Fibroblast of peridontal ligament (primary cell): ENCODE measurements around the gene TMEM131.
"Not testable (repeated sequence)": the region's sequence is repeated elsewhere in the genome, so short reads cannot be mapped to it uniquely, and the experiment has no call there.

ENCODE experiments used
- DNase-seq: peaks from one replicate; pipeline ENCODE4 v3.0.0-alpha.2; 2010; ENCODE audit errors: extremely low read depth

TMEM131 gene

DNA sequence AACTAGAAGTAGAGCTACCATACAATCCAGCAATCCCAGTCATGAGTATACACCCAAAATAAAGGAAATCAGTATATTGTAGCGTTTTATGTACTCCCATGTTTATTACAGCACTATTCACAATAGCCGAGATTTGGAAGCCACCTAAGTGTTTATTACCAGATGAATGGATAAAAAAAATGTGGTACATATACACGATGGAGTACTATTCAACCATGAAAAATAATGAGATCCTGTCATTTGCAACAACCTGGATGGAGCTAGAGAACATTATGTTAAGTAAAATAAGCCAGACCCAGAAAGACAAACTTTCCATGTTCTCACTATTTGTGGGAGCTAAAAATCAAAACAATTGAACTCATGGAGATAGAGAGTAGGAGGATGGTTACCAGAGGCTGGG, 131.9 kb downstream of the TMEM131 start:
- DNase-seq, result no peak

DNA sequence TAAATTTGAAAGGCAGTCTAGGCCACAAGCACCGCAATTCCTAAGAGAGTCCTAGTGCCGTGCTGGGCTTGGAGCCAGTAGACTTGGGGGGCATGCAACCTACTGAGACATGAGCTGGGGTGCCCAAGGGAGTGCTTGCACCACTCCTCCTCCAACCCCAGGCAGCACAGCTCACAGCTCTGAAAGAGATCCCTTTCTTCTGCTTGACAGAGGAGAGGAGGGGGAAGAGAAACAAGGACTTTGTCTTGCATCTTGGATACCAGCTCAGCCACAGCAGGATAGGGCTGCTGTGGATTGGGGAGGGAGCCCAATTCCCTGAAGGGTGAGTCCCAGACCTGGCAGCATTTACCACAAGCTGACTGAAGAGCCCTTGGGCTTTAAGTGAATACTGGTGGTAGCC, 134.6 kb downstream of the TMEM131 start:
- no peak for DNase-seq

DNA sequence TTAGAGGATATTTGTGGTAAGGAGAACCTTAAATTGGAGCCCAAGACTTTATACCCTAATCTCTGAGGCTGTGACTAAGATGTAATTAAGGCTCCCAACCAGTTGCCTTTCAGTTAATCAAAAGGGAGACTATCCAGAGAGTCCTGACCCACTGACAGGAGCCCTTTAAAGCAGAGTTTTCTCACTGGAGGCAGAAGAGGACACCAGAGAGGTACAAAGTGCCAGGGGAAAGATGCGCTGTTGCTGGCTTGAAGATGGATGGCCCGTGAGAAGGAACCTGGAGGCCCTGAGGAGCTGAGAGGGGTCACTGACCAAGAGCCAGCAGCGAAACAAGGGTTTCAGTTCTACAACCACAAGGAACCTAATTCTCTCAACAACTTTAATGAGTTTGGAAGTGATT, 137.3 kb downstream of the TMEM131 start:
- DNase-seq, result no peak

DNA sequence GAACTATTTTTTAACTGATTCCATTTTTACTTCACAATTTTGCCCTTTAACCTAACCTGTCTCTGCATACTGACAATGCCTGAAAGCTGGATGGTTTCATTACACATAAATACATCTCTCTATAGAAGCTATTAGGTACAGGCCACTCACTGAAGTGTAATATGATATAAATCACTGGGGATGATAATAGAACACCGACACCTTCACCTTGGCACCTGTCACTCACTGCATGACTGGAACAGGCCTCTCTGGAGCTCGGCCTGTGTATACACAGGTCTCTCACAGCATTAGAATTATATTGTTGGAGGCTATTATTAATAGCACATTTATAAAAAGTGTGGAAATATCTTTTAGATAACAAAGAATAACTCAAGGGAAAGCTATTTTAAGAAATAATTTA, 138.2 kb downstream of the TMEM131 start:
- DNase-seq, result no peak

DNA sequence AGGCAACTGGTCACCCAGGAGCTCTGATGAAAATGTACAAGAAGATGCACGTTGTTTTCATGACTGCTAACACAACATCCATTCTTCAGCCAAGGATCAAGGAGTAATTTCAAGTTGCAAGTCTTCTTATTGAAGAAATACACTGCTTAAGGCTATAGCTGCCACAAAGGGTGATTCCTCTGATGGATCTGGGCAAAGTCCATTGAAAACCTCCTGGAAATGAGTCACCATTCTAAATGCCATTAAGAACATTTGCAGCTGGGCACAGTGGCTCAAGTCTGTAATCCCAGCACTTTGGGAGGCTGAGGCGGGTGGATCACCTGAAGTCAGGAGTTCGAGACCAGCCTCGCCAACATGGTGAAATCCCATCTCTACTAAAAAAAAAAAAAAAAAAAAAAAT, 142.7 kb downstream of the TMEM131 start:
- DNase-seq, result peak; percentile 29

DNA sequence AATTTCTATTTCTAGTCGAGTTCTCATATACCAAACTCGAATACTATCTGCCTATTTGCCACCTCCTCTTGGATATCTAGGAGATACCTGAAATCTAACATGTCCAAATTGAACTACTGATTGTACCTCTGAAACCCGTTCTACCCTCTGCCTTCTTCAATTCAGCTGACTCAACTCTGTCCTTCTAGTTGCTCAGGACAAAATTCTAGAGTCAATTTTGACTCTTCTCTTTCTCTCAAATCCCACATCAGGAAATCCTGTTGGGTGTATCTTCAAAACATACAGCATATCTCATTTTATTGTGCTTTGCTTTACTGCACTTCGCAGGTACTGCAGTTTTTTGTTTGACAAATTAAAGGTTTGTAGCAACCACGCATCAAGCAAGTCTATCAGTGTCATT, 144.6 kb downstream of the TMEM131 start:
- no peak for DNase-seq

DNA sequence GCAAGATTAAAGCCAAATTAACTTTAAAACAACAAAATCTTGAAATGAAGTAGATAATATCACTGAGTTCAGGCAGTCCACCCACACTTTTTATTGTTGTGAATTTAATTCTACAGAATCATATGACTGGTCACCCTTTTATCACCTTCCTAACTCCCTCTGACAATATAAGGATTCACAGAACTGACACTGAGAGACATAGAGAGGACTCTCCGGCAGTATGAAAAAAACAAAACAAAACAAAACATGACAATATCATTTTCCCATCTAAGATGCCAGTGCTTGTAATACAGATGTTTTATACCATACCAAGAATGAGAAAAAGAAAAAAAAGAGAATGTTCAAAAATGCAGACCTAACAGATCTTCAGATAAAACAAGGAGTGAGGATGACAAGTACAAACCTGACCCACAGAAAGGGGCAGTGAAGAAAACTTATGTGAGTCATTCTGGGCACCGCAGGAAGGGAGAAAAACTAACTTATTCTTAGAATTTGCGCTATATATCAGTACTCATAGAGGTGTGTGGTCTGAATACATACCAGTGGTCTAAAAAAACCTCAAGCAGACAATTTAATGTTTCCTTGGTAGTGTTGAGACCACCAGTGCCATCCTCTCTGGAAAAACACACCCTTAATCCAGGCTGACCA, 145.7 kb downstream of the TMEM131 start:
- peak; percentile 12 for DNase-seq

DNA sequence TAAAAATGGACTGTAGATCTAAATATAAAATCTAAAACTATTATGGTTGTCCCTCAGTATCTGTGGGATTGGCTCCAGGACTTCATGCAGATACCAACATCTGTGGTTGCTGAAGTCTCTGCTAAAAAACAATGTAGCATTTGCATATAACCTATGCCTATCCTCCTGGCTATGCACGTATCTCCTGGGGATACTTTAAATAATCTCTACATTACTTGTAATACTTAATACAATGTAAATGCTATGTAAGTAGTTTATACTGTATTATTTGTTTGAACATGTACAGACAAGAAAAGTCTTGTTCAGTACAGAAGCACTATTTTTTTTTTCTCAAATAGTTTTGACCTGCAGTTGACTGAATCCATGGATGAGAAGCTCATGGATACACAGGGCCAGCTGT, 147.4 kb downstream of the TMEM131 start:
- no peak for DNase-seq

DNA sequence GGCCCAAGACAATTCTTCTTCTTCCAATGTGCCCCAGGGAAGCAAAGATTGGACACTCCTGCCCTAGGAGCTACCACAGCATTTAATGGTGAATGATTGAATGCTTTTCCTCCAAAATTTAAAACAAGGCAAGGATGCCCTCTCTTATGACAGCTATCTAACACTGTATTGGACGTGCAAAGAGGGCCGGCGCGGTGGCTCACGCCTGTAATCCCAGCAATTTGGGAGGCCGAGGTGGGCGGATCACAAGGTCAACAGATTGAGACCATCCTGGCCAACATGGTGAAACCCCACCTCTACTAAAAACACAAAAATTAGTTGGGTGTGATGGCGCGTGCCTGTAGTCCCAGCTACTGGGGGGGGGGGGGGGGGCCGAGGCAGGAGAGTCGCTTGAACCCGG, 149.0 kb downstream of the TMEM131 start:
- DNase-seq, result not testable (repeated sequence)

DNA sequence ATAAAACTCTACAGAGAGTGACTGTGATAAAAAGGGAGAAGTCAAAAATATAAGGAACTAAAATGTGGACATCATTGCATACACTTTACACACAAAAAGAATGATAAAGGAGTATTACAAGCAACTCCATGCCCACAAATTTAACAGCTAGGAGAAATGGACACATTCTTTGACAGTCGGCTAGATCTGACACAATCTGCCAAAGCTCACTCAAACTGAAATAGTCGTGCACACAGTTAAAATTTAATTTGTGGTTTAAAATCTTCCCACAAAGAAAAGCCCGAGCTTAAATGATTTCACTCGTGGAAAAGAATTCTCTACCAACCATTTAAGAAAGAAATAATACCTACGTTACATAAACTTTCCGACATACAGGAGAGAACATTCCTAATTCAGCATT, 149.9 kb downstream of the TMEM131 start:
- no peak for DNase-seq

DNA sequence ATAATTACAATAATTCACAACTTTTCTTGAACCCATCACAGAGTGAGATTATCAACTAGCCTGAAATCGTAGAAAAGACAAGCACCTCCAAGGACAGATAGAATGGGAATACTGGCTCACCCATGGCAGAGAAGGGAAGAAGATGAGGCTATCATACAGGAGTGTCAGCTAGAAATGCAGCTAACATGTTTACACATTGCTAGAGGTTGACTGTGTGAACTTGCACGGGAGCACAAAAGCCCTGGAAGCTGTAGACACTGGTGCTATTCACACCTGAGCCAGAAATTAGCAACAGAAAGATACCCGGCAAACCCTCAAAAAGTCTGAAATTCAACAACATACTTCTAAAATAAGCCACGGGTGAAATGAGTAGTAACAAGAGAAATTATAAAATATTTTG, 150.6 kb downstream of the TMEM131 start:
- DNase-seq, result no peak

DNA sequence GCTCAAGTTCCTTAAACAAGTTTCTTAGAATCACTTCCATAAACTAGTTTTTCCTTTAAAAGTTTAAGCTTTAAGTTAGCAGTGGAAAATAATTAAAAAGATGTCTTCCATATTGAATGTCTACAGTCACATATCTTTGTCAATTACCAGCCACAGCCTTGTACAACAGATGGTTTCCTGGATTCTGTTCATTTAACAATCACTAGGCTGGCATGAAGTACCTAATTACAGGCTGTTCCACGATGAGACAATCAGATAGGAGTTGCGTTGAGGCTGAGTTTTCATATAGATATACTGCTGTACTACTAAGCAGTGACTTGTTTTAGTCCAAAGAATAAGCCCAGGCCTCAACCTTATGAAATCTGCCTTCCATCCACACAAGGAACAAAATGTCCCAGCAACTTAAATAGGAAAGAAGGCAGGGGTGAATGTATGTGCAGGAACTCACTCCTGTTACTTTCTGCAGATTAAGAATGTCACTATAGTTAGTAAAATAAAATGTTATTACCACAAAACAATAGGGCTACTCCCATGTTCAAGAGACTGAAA, 151.4 kb downstream of the TMEM131 start:
- peak; percentile 38 for DNase-seq

DNA sequence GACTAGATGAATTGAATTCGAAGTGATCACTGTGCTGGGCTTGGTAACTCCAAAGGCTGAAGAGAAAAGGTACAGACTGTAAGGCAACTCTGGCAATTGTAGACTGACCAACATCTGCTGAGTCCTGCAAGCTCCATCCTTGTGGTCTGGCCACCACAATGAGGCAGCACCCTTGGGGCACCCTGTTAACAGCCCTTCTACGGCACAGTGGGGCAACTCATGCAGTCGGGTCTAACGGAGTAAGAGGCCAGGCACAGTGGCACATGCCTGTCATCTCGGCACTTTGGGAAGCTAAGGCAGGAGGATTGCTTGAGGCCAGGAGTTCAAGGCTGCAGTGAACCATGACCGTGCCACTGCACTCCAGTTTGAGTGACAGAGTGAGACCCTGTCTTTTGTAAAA, 155.6 kb downstream of the TMEM131 start:
- no peak for DNase-seq

DNA sequence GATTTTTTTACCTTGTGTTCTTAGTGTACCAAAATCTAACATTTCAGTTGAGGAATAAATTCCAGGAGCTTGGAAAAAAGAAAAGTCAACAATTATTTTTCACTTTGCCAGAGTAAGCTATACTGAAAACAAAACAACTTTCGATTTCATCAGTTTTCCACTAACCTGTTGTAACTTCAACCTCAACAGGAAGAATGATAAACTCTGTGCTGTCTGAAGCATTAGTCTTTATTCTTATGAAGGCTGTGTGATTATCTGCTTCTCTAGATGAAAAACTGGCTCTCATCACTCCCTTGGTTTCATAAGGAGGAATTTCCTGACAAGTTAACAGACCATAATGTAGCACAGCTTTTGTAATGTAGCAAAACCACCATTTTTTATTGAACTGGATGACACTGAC, 161.1 kb downstream of the TMEM131 start:
- peak; percentile 24 for DNase-seq

DNA sequence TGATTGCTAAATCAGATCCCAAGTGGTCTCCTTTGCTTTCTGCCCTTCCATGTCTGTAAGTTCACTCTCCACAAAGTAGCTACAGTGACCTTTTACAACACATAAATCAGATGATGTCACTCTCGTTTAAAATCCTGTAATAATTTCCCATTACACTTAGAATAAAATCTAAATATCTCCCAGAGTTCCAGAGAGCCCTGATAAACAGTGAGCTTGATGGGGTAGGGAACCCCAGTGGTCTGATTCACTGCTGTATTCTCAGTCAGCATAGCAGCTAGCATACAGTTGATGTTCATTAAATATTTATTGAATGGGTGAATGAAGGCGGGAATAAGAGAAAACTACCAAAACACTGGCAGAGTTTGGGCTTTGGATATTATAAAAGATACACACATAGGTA, 164.6 kb downstream of the TMEM131 start:
- DNase-seq, result no peak

DNA sequence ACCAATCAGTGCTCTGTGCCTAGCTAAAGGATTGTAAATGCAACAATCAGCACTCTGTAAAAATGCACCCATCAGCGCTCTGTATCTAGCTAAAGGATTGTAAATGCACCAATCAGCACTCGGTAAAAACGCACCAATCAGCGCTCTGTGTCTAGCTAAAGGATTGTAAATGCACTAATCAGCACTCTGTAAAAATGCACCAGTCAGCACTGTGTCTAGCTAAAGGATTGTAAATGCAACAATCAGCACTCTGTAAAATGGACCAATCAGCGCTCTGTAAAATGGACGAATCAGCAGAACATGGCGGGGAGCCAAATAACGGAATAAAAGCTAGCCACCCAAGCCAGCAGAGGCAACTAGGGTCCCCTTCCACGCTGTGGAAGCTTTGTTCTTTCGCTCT, 166.5 kb downstream of the TMEM131 start:
- not testable (repeated sequence) for DNase-seq

DNA sequence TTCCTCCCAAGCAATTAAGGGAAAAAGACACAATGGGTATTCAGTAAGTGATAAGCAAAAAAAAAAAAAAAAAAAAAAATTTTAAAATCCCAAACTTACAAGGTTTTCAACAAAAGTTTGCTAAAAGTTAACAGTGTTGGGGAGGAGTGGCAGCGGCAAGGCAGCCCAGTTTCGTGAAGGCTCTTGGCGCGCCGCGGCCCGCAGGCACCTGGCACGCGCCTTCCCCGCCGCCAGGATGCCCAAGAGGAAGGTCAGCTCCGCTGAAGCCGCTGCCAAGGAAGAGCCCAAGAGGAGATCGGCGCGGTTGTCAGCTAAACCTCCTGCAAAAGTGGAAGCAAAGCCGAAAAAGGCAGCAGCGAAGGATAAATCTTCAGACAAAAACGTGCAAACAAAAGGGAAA, 168.7 kb downstream of the TMEM131 start:
- DNase-seq, result not testable (repeated sequence)

DNA sequence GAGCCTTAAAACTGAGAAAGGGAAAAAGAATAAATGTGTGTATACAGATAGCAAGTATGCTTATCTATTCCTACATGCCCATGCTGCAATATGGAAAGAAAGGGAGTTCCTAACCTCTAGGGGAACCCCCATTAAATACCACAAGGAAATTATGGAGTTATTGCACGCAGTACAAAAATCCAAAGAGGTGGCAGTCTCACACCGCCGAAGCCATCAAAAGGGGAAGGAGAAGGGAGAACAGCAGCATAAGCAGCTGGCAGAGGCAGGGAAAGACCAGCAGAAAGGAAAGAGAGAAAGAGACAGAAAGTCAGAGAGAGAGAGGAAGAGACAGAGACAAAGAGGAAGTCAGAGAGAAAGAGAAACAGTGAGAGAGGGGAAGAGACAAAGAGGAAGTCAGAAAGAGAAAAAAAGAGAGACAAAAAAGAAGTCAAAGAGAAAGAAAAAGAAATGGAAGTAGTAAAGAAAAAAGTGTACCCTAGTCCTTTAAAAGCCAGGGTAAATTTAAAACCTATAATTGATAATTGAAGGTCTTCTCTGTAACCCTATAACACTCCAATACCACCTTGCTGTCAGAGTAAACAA, 169.4 kb downstream of the TMEM131 start:
- DNase-seq, result not testable (repeated sequence)

DNA sequence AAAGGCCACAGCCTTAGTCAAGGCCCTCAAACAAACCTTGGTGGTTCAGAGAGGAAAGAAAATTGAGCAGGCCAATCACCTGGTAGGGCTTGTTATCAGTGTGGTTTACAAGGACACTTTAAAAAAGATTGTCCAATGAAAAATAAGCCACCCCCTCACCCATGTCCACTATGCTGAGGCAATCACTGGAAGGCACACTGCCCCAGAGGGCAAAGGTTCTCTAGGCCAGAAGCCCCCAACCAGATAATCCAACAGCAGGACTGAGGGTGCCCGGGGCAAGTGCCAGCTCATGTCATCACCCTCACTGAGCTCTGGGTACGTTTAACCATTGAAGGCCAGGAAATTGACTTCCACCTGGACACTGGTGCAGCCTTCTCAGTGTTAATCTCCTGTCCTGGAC, 171.7 kb downstream of the TMEM131 start:
- DNase-seq, result not testable (repeated sequence)

DNA sequence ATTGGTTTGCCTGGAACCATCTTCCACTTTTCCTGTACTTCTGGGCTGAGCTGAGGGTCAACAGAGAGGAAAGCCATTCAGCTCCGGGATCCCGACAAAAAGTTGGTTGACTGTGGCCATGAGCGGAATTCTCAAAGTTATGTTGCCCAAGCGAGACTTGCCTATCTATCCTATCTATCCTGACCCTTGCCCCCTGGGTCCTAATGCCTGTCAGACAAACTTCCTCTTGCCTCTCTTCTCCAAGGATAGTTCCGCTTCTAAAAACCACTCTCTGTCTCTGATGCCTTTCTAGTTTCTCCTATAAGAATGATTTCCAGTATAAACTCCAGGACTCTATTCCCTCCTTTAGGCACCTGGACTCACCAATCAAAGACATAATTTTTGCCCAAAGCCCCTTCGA, 173.9 kb downstream of the TMEM131 start:
- DNase-seq, result not testable (repeated sequence)

DNA sequence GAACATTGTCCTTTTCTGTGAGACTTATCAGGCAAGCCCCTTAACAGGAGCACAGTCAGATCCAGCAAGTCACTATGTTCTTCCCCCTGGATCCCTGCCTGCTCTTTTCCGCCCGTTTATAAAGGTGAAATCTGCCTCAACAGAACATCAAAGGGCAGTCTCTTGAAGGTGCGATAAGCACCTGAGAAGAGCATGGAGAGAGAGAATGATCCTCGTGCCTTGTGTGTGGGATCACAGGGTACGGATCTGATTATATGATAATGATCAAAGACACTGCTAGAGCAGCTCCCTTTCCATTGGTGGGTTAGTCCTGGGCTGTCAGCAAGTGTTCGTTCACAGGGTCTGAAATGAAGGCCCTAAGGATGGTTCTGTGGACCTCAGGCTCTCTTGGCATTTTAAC, 176.0 kb downstream of the TMEM131 start:
- no peak for DNase-seq

DNA sequence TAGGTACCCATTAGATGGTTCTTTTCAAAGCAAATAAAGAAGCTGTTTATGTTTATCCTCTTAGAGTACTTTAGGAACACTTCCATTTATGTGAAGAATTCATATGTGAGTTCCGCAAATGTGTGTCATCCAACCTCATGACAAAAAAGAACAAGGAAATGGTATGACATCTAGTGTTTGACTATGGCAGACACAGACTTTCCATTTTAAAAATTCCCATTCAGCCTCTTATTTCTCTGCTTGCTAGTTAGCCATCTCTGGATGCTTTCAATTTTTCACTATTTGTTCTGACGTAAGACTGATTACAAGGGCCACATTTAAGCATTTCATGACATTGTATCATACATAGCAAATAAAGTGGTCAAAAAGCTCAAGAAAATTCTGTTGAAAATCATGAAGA, 179.3 kb downstream of the TMEM131 start:
- DNase-seq, result no peak

DNA sequence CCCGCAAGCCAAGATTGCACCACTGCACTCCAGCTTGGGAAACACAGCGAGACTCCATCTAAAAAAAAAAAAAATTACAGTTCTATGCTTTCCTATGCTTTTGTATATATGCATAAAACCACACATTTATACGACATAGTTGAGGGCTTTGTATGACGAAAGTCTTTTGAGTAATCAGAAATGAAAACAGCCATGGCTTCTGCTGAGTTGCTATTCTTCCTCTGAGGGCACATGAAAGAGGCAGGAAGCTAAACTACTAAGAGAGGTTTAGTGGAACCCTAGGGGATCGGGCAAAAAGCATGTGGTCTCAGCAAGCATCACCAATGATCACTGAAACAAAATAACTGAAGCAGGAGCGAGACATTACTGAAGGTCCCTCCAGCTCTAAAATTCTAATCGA, 182.8 kb downstream of the TMEM131 start:
- peak; percentile 78 for DNase-seq

DNA sequence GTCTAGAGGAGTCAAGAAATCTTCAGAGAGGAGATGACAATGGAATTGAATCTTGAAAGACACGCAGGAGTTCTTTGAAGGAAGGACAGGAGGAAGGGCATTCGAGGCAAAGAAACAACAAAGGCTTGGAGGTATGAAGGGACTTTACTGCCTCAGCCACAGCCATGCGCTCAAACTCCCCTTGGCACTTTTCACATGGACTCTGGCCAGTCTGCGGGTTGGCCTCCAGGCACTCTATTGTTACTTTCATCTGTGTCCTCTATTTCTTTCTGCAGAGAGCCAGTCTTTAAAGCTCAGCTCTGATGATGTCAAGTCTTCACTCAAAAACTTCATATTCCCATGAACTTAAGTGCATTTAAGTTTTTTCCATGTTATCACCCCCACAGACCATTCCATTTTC, 186.9 kb downstream of the TMEM131 start:
- DNase-seq, result no peak
